T-helper 1 cell treated with Interleukin-12 subunit alpha and Interleukin-12 subunit beta and Interleukin-4 antibody, amounts not matched to agents 30 μg/mL and 1 μg/mL, for 36 hours (primary cell): Measurements from ENCODE around the gene PKD1L1.
"Not testable (repeated sequence)": the region's sequence is repeated elsewhere in the genome, so short reads cannot be mapped to it uniquely, and the experiment has no call there.

Experiments used
- H3K27ac Mint-ChIP-seq: one replicate; pipeline ENCODE4 v1.8.0; 2021; ENCODE audit warnings: mild to moderate bottlenecking, mixed read lengths
- H3K27me3 Mint-ChIP-seq: one replicate; pipeline ENCODE4 v1.8.0; 2021; ENCODE audit warnings: low read depth, mixed read lengths
- H3K36me3 Mint-ChIP-seq: one replicate; pipeline ENCODE4 v1.8.0; 2021; ENCODE audit warnings: low read depth, mixed read lengths
- H3K4me1 Mint-ChIP-seq: one replicate; pipeline ENCODE4 v1.8.0; 2021; ENCODE audit warnings: low read depth, mixed read lengths
- H3K4me3 Mint-ChIP-seq: one replicate; pipeline ENCODE4 v1.8.0; 2021; ENCODE audit warnings: mild to moderate bottlenecking, moderate library complexity, mixed read lengths
- H3K9me3 Mint-ChIP-seq: one replicate; pipeline ENCODE4 v1.8.0; 2021; ENCODE audit warnings: mixed read lengths

The PKD1L1 gene

GRCh38 chr7:47947355-47947749 is 914 bp downstream of the PKD1L1 start:
- no peak overlapping the region for H3K27ac Mint-ChIP-seq
- H3K4me3 Mint-ChIP-seq: no peak overlapping the region
- H3K27me3 Mint-ChIP-seq: no peaks in the 10 kb centered on the region
- H3K36me3 Mint-ChIP-seq: no peaks in the 10 kb centered on the region
- H3K9me3 Mint-ChIP-seq: no peaks in the 10 kb centered on the region
- H3K4me1 Mint-ChIP-seq: no peaks in the 10 kb centered on the region

GRCh38 chr7:47946581-47947354 is 1.5 kb downstream of the PKD1L1 start:
- Mint-ChIP-seq H3K4me1 (no peaks in the 10 kb centered on the region), H3K27ac (no peak overlapping the region), H3K9me3 (no peaks in the 10 kb centered on the region)

GRCh38 chr7:47945261-47946015 is 2.8 kb downstream of the PKD1L1 start:
- Mint-ChIP-seq H3K27ac (no peak overlapping the region), H3K27me3 (no peaks in the 10 kb centered on the region), H3K36me3 (no peaks in the 10 kb centered on the region), H3K4me1 (no peaks in the 10 kb centered on the region), H3K9me3 (no peaks in the 10 kb centered on the region), H3K4me3 (no peak overlapping the region)

More at GRCh38 chr7:47946581-47947354, 1.5 kb downstream of the PKD1L1 start:
- no peaks in the 10 kb centered on the region for H3K27me3 Mint-ChIP-seq
- H3K36me3 Mint-ChIP-seq: no peaks in the 10 kb centered on the region
- H3K4me3 Mint-ChIP-seq: no peak overlapping the region

- Mint-ChIP-seq H3K27me3 (no peaks in the 10 kb centered on the region), H3K27ac (no peak overlapping the region), H3K4me1 (no peaks in the 10 kb centered on the region), H3K9me3 (no peaks in the 10 kb centered on the region), H3K36me3 (no peaks in the 10 kb centered on the region), H3K4me3 (no peak overlapping the region)
Observed at GRCh38 chr7:47944536-47945260, 3.6 kb downstream of the PKD1L1 start.

- Mint-ChIP-seq H3K4me3 (no peak overlapping the region), H3K27ac (no peak overlapping the region), H3K36me3 (no peaks in the 10 kb centered on the region), H3K9me3 (no peaks in the 10 kb centered on the region), H3K4me1 (no peaks in the 10 kb centered on the region), H3K27me3 (no peaks in the 10 kb centered on the region)
Observed at GRCh38 chr7:47943676-47944474, 4.4 kb downstream of the PKD1L1 start.

GRCh38 chr7:47942651-47943050 is 5.6 kb downstream of the PKD1L1 start:
- not testable (repeated sequence) for H3K4me1 Mint-ChIP-seq, H3K27me3 Mint-ChIP-seq, H3K27ac Mint-ChIP-seq, H3K4me3 Mint-ChIP-seq, H3K36me3 Mint-ChIP-seq, H3K9me3 Mint-ChIP-seq

GRCh38 chr7:47942132-47942531 is 6.1 kb downstream of the PKD1L1 start:
- Mint-ChIP-seq H3K36me3 (no peaks in the 10 kb centered on the region), H3K9me3 (no peaks in the 10 kb centered on the region), H3K4me1 (peaks cover 8% of the 10 kb centered on the region), H3K4me3 (no peak overlapping the region), H3K27ac (no peak overlapping the region), H3K27me3 (no peaks in the 10 kb centered on the region)

- Mint-ChIP-seq H3K27me3 (no peaks in the 10 kb centered on the region), H3K36me3 (no peaks in the 10 kb centered on the region), H3K27ac (no peak overlapping the region), H3K4me1 (peaks cover 8% of the 10 kb centered on the region), H3K4me3 (no peak overlapping the region), H3K9me3 (no peaks in the 10 kb centered on the region)
Observed at GRCh38 chr7:47941136-47941844, 7.0 kb downstream of the PKD1L1 start.

GRCh38 chr7:47940088-47941013 is 7.9 kb downstream of the PKD1L1 start:
- no peaks in the 10 kb centered on the region for H3K27me3 Mint-ChIP-seq
- no peak overlapping the region for H3K4me3 Mint-ChIP-seq
- no peaks in the 10 kb centered on the region for H3K9me3 Mint-ChIP-seq
- no peaks in the 10 kb centered on the region for H3K36me3 Mint-ChIP-seq
- no peak overlapping the region for H3K27ac Mint-ChIP-seq
- H3K4me1 Mint-ChIP-seq: peaks cover 8% of the 10 kb centered on the region

GRCh38 chr7:47939425-47940036 is 8.7 kb downstream of the PKD1L1 start:
- H3K9me3 Mint-ChIP-seq: no peaks in the 10 kb centered on the region
- no peaks in the 10 kb centered on the region for H3K27me3 Mint-ChIP-seq
- H3K36me3 Mint-ChIP-seq: no peaks in the 10 kb centered on the region
- H3K4me3 Mint-ChIP-seq: no peak overlapping the region
- H3K4me1 Mint-ChIP-seq: peaks cover 8% of the 10 kb centered on the region
- H3K27ac Mint-ChIP-seq: no peak overlapping the region

GRCh38 chr7:47938574-47939165 is 9.6 kb downstream of the PKD1L1 start:
- no peak overlapping the region for H3K4me3 Mint-ChIP-seq
- H3K36me3 Mint-ChIP-seq: no peaks in the 10 kb centered on the region
- no peak overlapping the region for H3K27ac Mint-ChIP-seq
- H3K9me3 Mint-ChIP-seq: no peaks in the 10 kb centered on the region
- H3K4me1 Mint-ChIP-seq: peaks cover 8% of the 10 kb centered on the region
- no peaks in the 10 kb centered on the region for H3K27me3 Mint-ChIP-seq

GRCh38 chr7:47937711-47938573 is 10.3 kb downstream of the PKD1L1 start:
- peak overlapping the region; percentile 67 for H3K27ac Mint-ChIP-seq

More at GRCh38 chr7:47937711-47938573, 10.3 kb downstream of the PKD1L1 start:
- H3K4me3 Mint-ChIP-seq: no peak overlapping the region
- peaks cover 8% of the 10 kb centered on the region for H3K4me1 Mint-ChIP-seq
- no peaks in the 10 kb centered on the region for H3K36me3 Mint-ChIP-seq
- no peaks in the 10 kb centered on the region for H3K27me3 Mint-ChIP-seq
- H3K9me3 Mint-ChIP-seq: no peaks in the 10 kb centered on the region
